GM19395 (cell line): ENCODE results near the gene MPPE1.
"Not testable (repeated sequence)": the region's sequence is repeated elsewhere in the genome, so short reads cannot be mapped to it uniquely, and the experiment has no call there.

ENCODE experiments used
- ATAC-seq: cut with Tn5 transposase; IDR thresholded peaks from one replicate; pipeline ENCODE4 v1.9.1; 2021; ENCODE audit warnings: mild to moderate bottlenecking, moderate library complexity; ENCODE audit not compliant: unreplicated experiment

Gene MPPE1

GRCh38 chr18:11925800-11926481 is 17.8 kb upstream of the MPPE1 start:
- no peak for ATAC-seq

- no peak for ATAC-seq
Measured at GRCh38 chr18:11923450-11923849, 15.3 kb upstream of the MPPE1 start.

GRCh38 chr18:11919522-11919921 is 11.4 kb upstream of the MPPE1 start:
- ATAC-seq = not testable (repeated sequence)

GRCh38 chr18:11916880-11917279 is 8.8 kb upstream of the MPPE1 start:
- not testable (repeated sequence) for ATAC-seq

- no peak for ATAC-seq
Measured at GRCh38 chr18:11909591-11910026, 1.5 kb upstream of the MPPE1 start.

- ATAC-seq = no peak
Measured at GRCh38 chr18:11909061-11909455, 941 bp upstream of the MPPE1 start.

- no peak for ATAC-seq
Measured at GRCh38 chr18:11906926-11907874, 917 bp downstream of the MPPE1 start.

GRCh38 chr18:11906176-11906575 is 1.9 kb downstream of the MPPE1 start:
- ATAC-seq = no peak

DNA sequence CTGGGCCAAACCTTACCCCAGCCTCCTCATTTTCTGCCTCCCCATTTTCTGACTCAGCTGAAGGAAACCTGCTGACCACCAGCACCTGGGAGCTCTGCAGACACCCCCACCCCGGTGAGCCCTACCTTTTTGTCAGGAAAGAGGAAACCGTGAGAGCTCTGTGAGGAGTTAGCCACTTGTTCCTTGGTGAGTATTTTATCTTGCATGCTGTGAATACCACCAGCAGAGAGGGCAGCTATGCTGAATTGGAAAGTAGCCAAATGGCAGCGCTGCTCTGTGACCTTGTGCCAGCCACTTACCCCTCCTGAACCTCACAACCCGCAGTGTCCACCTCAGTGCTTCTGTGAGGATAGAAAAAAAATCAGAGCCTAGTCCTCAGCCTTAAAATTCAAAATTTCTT is 2.5 kb downstream of the MPPE1 start:
- no peak for ATAC-seq

GRCh38 chr18:11902522-11903292 is 5.4 kb downstream of the MPPE1 start:
- ATAC-seq = no peak

DNA sequence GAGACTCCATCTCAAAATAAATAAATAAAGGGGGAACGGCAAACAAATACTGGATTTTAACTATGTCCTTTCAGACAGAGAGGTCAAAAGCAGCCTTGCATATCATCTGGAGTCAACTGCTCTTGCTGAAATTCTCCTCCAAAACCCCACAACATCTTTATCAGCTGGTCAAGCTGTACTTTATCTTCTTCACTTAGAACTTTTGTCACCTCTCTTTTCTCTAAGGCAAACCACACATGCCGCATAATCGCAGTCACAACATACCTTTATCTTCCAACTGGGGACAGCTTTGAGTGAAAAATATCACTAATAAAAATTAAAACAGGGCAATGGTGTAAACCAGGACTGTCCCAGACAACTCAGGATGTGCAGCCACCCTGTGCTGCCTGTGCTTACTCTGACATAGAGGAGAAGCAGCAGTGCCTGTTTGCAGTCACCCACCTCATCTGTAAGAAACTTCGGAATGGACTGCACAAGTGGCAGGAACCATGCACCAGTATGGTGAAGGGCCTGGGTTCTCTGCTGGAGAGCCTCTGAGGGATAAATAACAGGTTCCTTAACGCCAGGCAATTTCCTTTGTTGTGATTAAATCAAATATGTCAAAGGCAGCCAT is 6.2 kb downstream of the MPPE1 start:
- ATAC-seq = no peak

DNA sequence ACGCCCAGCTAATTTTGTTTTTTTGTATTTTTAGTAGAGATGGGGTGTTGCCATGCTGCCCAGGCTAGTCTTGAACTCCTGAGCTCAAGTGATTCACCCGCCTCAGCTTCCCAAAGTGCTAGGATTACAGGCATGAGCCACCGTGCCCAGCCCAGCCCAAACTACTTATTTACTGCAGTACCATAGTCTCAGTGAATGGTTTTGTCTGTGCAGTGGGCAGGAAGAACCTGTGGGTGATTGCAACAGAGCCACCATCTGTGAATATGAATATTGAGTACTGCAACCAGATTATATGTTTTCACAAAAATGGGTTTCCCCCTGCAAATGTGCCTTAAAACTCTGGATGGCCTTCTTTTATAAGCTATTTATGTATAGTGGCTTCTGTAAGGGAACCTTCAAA is 9.1 kb downstream of the MPPE1 start:
- no peak for ATAC-seq

- ATAC-seq = no peak
Measured at GRCh38 chr18:11897781-11898180, 10.3 kb downstream of the MPPE1 start.

DNA sequence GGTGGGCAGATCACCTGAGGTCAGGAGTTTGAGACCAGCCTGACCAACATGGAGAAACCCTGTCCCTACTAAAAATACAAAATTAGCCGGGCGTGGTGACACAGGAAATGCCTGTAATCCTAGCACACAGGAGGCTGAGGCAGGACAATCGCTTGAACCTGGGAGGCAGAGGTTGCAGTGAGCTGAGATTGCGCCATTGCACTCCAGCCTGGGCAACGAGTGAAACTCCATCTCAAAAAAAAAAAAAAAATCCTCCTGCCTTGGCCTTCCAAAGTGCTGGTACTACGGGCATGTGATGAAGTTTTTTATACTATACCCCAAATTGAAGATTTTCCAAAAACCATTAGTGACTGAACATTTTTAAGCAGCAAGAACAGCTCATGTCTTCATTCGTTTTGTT is 15.7 kb downstream of the MPPE1 start:
- not testable (repeated sequence) for ATAC-seq

DNA sequence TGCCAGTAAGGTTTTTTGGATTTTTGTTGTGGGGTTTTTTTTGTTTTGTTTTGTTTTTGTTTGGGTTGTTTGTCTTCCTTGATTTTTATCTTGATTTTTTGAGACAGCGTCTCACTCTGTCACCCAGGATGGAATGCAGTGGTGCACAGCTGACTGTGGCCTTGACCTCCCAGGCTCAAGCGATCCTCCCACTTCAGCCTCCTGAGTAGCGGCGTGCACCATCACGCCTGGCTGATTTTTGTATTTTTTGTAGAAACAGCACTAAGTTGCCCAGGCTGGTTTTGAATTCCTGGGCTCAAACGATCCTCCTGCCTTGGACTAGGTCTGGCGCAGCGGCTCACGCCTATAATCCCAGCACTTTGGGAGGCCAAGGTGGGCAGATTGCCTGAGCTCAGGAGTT is 16.4 kb downstream of the MPPE1 start:
- no peak for ATAC-seq

GRCh38 chr18:11889284-11889683 is 18.8 kb downstream of the MPPE1 start:
- ATAC-seq = no peak

- no peak for ATAC-seq
Measured at GRCh38 chr18:11888726-11889125, 19.4 kb downstream of the MPPE1 start.

GRCh38 chr18:11887328-11888128 is 20.6 kb downstream of the MPPE1 start:
- ATAC-seq = no peak

- no peak for ATAC-seq
Measured at GRCh38 chr18:11886577-11887110, 21.5 kb downstream of the MPPE1 start.
